Ureter (tissue), 1 donor: ENCODE data around the gene CYBA. TPM values are rescaled to one million over a fixed set of nuclear protein-coding genes. Genes with fewer than 3 reads are reported as not detected.

Source experiments
- DNase-seq: peaks from one replicate; pipeline ENCODE4 v3.0.0-alpha.2; 2020; ENCODE audit warnings: low spot score
- total RNA-seq: library from RNA; stranded (reverse); gene quantifications from one replicate; pipeline ENCODE4 v1.2.4, GENCODE V29; 2023
- donor health status: DM: yes; HTN: yes; CAD: no.

CYBA gene
- total RNA-seq, 1 donor from 2014 or later: 279 TPM

DNA sequence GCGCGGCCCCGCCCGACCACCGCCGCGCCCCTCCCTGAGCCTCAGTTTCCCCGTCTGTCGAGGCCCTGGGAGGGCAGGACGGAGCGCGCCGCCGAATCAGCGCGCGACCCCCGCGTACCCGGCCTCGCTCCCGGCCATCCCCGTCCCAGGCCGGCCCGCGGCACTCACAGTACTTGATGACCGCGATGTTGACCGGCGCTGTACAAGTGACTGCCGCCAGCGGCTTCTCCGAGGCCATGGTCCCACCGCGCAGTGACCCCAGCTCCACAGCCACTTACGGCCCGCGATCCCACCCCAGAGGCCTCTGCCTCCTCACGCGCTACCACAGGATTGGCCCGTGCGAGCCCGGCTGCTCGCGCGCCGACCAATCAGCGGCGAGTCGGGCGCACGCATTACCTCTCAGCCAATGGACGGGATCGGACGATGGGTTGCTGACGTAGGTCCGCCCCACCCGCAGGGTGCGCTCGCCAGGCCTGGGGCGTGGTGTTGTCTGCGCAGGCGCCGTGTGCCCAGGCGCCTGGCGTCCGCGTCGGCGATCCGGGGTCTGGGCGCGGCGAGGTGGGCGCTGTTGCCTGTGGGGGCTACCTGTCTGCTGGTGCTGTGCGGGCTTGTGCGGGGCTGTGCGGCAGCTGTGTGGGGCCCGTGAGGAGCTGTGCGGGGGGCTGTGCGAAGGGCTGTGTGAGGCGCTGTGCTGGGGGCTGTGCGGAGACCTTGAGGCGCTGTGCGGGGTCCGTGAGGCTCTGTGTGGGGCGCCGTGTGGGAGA lies 12.2 kb upstream of the CYBA start, which contains the start of gene MVD:
MVD (minus strand) TSS at position 249 of the 764 bp plus-strand sequence; CDS start at position 238, 11 bp downstream.
- DNase-seq: peak; percentile 97

DNA sequence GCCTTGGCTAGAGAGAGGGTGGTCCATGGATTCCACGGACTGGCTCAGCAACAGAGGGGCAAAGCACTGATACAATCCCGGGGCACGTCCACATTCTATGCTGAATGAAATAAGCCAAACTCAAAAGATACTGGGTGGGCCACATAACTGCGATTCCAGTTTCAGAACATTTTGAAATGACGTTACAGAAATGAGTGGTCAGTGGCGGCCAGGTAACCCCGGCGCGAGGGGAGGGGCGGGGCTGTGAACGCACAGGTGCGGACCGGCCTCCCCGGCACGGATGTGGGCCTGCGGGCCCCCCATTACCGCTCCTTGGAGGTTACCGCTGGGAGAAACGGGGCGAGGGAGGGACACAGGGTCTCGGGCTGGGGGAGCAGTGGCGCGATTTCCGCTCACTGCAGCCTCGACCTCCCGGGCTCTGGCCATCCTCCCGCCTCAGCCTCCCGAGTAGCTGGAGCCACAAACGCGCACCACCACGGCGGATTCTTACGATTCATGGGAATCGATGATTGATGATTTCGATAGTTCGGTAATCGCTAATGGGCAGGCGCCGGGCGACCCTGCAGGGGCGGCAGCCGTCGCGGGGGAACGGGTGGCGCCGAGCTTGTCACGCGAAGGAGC lies 11.5 kb upstream of the CYBA start:
- no peak for DNase-seq

DNA sequence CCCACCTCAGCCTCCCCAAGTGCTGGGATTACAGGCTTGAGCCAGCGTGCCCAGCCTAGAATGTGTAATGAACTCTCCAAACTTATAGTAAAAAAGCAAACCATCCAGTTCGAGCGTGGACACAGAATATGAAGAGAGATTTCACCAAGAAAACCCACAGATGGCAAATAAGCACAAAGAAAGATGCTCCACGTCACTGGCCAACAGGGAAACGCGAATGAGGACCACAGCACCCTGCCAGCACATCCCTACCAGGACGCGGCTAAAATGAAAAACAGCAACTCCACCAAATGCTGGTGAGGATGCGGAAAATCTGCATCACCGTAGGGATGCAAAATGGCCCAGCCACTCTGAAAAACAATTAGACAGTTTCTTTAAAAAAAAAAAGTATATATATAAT lies 10.6 kb upstream of the CYBA start:
- DNase-seq: no peak

DNA sequence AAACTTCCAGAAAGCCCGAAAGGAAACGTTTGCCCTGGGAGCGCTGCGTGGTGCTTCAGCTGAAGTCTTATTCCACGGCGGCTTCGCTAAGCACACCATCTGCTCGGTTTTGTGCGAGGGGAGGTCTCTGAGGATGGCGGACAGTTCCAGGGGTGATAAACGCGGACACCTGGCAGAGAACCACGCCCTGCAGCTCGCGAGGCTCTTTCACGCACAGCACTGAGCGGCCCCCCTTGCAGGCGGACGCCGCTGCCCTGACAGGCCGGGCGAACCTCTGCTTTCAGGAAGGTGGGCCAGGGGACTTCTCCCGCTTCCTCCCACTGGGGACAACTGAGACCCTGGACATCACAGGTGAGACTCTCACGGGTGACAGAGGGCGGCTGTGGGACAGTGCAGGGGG lies 8.3 kb upstream of the CYBA start:
- no peak for DNase-seq

DNA sequence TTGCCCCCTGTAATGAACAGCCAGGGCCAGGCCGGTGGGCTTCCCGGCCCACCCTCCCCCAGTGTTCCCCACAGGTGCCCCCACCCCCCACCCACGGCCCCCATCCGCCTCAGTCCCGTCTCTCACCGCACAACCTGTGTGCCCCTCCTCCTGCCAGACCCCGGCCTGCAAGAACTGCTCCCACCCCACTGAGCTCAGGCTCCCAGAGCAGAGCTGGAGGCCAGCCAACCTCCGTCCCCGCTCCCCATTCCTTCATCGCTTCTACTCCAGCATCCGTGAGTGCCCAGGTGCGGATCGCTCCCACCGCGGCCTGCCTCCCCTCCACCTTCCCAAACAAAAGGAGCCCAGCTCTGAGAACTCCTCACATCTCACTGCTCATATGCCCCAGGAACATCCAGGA lies 7.9 kb upstream of the CYBA start:
- DNase-seq: no peak

DNA sequence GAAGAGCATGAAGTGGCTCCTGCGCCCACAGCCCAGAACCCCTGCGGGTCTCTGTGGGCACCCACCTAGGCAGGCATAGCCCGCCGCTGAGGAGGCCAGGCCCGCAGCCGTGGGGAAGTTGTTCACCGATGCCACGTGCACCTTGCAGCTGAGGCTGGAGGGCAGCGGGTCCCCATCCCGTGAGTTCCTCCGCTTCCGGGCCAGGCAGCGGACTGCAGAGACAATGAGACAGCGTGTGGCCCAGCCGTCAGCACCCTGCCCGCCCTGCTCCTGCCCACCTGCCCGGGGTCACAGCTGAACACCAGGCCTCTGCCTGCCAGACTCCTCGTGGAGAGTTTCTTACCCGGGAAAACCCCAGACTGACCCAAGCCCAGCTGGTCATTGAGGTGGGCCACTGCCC lies 6.5 kb upstream of the CYBA start:
- no peak for DNase-seq

DNA sequence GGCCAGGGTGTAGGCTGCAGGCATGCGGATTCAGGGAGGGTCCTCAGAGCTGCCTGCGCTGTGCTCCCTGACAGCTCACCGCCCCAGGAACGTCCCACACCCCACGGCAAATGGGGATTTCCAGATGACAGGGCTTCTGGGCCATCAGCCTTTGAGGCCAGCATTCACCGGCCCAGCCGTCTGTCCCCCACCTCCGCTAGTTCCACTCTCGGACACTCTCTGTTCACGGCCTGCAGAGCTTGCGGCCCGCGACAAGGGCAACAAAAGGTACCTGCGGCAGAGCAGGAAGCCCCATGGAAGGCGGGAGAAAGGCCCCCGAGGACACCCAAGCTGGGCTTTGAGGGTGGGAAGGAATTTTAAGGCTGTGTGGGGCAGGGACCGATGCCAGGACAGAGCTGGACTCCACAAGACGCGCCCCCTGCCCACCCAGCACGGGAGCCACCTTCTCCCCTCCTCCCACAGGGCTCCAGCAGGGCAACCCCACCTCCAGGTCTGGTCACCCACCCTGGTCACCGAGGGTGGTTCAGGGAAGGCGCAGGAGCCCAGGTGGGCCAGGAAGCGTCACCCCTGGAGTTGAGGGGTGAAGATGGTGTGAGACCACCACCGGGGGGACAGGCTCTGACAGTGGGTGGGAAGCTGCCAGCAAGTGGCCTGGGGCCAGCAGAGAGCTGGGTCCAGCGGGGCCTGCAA lies 5.6 kb upstream of the CYBA start:
- no peak for DNase-seq

DNA sequence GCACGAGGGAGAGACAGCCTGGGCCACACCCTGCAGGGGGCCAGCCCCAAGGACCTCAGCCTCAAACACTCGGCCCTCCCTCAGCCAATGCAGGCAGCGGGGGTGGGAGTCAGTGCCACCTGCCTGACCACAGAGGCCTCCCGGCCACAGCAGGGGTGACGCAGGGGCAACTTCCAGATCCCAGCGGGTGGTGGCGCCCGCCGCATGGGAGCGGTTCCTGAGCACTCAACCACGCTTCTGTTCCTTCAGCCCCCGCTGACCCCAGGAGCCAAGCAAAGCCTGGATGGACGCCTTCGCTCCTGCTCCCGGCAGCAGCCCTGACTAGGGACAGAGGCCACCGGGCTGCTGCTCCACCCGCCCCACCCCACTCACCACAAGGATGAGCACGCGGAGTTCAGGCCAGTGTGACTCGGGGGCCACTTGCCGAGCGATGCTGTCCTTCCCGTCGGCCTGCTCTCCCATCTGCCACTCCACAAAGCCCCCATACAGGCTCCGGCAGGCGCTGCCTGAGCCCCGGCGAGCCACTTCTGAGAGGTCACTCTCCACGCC lies 5.0 kb upstream of the CYBA start:
- DNase-seq: no peak

DNA sequence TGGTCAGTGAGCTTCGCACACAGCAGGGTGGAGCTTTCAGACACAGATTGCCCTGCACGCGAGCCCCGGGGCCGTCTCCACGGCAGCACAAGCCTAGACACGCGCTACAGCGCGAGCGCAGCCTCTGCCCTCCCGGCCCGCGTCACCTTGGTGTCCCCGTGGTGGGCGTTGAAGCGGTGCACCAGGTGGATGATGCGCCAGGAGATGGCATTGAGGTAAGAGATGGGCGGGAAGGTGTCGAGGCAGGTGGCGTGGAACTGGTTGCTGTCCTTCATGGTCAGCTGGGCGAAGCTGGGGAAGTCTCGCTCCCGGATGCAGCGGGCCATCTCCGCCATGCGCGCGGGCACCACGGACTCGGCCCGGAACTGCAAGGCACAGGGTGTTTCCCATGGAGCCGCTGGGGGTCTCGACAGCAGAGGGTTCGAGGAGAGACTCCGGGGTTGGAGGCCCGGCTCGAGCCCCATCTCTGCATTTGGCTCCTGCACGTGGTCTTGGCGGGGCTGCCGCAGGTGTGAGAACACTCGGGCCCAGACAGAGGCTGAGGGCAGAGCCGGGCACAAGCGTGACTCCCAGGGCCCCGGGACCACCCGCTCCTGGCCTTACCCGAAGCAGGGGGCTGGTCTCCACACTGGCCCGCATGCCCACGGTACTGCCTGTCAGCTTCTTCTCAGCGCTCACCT lies 4.3 kb upstream of the CYBA start:
- DNase-seq: no peak

DNA sequence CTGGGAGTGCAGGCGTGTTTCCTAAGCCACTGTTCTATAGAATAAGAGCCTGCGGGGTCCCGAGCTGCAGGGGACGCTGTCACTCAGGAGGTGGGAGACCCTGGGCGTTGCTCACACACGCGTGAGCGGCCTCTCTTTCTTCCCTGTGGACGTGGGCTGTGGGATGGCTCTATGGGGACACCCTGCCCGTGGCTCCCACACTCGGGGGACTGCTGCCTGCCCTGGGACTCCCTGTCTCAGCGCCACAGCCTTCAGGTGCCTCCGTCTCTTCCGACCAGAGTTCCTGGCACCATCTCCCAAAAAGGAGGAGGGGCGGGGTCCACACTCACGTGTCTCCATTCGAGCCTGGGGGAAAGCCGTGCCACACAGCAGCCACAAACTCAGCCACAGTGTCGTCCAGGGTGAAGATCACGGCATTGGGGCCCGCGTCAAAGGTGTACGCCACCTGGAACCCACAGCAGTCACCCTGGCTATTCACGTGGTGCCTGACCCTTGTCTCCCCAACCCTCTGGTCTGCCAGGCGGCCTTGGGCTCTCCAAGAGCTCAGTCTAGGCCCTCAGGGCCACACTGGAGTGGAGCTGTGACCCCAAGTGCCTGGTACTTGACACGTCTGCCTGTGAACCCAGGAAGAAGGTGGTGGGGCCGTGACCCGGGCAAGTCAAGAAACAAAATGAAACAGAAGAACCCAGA lies 3.7 kb upstream of the CYBA start:
- DNase-seq: no peak

DNA sequence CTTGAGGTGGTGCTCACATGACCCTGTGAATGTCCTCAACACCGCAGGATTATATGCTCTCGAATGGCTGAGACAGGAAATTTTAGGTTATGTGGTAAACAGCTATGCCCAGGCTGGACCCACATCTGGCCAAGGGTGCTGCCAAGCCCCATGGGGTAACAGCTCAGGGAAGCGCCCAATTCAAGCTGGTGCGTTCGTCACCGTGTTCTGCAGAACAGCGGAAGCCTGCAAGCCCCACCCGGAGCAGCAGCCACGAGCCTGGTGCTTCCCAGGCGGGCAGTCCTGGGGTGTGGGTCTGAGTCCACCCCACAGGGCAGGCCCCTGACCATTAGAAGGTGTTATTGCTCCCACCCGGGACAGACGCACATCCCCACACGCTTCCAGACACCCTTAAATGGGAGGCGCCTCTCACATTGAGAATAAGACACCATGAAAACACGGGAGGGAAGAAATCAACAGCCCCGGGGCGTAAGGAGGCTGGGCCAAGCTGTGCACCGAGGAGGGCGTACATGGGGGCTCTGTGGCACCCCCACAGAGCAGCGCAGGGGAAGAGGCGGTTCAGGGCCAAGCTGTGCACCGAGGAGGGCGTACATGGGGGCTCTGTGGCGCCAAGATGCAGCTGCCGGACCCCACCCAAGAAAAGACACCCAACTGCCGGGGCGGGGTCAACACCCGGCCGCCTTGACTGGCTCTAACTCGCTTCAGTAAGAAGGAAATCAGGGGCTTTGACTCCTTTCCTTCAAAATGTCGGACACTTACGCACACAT lies 2.9 kb upstream of the CYBA start:
- DNase-seq: no peak

DNA sequence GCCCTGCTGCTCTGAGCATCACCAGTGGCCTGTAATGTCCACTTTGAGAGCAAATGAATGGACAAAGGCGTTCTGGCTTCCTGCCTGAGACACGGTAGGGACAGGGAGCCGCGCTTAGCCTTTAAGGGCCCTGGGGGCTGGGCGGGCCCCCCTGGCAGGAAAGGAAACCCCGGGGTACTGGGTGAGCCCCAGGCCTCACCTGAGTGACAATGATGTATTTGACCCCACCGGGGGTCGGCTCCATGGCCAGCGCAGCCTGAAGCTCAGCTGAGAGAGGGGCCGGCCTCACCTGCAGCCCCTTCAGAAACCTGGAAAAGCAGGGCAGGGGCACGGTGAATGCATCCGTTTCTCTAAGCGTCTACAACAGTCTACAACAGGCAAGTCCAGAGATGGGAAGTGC lies 2.2 kb upstream of the CYBA start:
- no peak for DNase-seq

DNA sequence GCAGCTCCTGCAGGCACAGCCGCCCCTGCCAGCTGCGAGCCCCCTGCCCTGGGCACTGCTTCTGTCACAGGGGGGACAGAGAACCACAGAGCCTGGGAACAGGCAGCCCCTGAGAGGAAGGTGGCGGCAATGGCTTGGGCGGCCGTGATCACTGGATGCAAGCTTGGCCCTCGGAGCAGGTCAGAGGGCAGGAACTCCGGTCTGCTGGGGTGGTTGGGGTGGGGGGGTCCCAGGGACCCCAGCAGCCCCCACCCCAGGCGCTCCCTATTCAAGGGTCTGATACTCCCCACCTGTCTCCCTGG lies 1.9 kb upstream of the CYBA start:
- no peak for DNase-seq

DNA sequence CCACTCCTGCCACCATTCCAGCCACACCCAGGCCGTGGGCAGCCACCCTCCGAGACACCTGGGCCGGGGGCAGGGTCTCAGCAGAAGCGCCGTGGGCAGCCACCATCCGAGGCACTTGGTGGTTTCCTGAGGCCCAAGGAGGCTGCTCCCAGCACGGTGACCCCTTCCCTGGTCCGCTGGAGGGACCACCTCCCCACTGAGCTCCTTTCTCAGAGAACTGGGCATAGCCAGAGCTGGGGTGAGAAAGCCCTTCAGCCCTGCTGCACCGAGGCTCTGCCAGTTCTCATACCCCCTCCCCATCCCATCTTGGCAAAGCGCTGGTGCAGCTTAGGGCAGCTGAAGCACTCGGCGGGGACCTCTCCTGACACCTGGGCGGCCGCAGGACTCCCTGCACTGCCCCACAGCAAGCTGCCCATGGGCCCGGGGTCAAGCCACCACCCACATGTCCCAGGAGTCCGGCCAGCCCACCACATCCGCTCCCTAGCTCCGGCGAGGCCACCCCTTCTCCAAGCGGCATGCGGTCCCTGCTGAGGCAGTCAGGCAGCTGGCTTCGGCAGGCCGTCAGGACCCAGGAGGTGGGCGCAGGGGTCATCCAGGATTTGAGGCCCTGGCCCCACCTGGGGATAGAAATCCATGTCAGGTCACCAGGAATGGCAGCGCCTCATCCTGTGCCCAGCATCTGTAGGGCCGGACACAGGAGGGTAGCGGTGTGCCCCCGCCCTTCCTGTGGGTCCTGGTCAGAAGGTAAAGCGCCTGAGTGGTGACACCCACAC lies 1.3 kb upstream of the CYBA start:
- DNase-seq: no peak

DNA sequence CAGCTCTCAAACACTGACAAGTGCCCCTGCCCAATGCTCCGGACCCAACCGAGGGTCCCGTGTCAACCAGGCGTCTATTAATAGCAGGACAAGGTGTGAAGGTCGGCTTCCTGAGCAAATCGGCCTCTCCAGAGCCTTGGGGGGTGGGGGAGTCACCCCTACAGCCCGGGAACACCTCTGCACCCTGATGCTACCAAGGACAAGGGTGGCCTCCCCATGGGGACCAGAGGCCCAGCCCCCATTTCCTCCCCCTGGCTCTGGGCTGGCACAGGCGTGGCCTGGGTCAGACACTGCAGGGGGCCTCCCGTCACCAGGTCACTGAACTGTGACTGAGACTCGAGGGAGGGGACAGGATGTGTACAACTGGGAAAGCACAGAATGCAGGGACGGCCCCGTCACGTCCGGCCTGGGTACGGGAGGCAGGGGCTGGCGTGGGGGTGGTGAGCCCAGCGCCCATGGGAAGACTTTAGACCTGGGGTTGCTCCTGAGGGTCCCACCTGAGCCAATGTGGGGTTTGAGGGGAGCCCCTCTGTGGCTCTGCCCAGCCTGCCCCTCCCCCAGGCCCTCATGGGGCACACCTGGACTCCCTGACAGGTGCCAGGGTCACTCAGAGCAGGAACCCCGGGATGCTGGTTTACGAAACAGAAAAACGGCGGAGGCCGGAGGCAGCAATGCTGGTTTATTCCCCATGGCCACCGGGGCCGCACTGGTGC lies 579 bp upstream of the CYBA start:
- peak; percentile 85 for DNase-seq

DNA sequence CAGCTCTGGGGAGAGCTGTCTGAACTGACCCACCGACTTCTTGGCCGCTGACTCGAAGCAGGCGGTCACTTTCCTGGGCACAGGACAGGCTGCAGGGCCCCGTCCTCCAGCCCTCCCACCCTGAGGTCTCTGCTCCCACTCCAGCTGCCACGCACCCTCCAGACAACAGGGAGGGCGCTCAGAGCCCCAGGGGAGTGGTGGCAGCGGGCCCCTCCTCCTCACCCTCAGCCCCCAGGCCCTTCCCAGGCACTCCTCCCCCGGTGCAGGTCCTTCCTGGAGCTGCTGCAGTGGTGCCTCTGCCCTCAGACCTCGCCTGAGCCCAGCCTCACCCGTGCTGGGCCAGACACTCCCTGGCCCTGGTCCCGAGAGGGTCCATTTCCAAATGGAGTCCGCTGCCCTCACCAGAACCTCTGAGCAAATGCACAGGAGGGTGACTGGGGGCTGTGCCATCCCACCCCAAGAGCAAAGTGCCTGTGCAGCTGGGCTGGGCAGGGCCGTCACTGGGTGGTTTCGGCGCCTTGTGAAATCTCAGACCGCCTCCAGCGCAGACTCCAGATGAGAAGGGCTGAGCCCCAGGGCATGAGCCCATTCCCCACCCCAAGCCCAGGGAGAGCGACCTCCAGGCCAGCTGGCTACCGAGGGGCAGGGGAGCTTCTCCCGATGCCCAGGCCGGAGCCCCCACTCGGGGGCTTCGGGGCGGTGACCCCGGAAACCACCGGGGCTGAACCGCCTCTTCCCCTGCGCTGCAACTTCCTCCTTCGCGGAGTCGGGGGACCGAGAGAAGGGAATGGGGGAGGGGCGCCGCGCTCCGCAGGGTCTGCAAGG lies 717 bp downstream of the CYBA start:
- no peak for DNase-seq

DNA sequence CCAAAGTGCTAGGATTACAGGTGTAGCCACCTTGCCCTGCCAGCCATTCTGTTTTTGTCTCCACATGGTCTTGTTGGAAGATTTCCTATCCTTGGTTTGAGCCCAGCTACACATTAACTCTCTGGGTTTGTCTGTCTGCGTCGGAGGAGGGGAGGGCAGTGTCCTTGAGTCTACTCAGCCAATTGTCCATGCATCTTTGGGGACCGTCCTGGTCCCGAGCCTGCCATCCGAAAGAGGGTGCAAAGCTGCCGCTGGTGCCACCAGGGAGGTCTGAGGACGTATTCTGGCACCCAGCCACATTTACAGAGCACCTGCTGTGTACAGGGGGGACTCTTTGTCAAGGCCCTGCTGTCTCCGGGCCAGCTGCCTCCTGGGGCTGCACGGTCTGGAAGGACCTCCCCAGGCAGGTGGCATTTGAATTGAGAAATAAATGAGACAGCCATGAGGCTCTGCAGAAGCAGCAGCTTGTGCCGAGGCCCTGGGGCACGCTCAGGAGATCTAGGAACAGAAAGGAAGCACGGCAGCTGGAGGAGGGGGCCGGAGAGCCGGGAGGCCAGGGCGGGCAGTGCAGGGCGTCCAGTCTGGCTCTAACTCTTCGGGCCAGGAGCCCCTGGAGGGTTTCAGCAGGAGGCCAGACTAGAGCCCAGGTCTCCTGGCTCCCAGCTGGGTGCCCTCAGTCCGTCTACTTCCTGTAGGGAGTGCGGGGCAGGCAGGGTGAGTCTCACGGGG lies 1.5 kb downstream of the CYBA start:
- no peak for DNase-seq
